GM18499 (cell line): Measurements from ENCODE around the gene LENG9.

Experiments used
- ATAC-seq: cut with Tn5 transposase; IDR thresholded peaks from one replicate; pipeline ENCODE4 v1.9.1; 2021; ENCODE audit warnings: moderate number of reproducible peaks; ENCODE audit not compliant: insufficient read depth, unreplicated experiment

The LENG9 gene

DNA sequence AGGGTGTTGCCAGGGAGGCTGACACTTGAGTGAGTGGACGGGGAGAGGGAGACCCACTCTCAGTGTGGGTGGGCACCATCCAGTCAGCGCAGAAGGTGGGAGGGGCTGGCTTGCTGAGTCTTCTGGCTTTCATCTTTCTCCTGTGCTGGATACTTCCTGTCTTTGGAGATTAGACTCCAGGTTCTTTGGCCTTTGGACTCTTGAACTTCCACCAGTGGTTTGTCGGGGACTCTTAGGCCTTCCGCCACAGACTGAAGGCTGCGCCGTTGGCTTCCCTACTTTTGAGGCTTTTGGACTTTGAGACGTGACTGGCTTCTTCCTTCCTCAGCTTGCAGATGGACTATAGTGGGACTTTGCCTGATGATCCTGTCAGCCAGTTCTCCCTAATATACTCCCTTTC, 18.8 kb downstream of the LENG9 start:
- ATAC-seq, result no peak

DNA sequence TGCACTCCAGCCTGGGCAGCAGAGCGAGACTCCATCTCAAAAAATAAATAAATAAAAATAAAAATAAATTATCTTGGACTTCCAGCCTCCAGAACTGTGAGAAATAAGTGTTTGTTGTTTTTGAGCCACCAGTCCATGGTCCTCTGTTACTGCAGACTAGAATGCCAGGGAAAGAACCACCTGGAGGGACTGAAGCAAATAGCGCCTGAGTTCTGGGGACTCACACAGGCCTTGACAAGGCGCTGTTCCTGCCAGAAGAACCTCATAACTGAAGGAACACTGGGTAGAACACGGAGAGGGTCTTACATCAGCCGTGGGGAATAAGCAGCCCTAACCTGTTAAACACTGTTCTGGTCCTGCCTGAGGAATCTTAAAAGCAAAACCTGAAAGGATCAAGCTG, 22.9 kb downstream of the LENG9 start:
- ATAC-seq, result no peak

DNA sequence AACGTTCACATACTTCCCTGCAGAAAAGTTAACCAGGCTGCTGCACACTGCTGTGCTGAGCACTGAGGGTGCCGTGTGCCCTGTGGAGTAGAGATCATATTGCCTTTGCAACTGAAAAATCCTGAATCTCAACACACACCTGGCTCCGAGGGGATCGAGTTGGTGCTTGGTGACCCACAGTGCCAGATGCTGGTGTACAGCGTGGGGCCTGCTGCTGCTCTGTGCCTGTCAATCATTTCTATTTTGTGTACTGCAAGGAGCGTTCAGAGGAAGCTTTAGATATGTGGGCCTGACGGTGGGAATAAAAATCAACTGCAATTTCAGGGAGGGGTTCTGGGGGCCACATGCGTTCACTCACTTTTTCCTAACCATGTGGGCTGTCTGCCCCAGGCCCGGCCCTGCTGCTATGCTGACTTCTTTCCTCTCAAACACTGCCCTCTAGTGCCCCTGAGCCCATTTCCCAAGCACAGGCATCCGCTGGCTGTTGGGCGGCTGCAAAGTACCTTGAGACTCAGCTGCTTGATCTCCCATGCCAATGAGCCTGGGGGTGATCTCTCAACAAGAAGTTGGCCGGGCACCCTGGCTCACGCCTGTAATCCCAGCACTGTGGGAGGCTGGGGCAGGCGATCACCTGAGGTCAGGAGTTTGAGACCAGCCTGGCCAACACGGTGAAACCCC, 24.3 kb downstream of the LENG9 start:
- ATAC-seq, result no peak

DNA sequence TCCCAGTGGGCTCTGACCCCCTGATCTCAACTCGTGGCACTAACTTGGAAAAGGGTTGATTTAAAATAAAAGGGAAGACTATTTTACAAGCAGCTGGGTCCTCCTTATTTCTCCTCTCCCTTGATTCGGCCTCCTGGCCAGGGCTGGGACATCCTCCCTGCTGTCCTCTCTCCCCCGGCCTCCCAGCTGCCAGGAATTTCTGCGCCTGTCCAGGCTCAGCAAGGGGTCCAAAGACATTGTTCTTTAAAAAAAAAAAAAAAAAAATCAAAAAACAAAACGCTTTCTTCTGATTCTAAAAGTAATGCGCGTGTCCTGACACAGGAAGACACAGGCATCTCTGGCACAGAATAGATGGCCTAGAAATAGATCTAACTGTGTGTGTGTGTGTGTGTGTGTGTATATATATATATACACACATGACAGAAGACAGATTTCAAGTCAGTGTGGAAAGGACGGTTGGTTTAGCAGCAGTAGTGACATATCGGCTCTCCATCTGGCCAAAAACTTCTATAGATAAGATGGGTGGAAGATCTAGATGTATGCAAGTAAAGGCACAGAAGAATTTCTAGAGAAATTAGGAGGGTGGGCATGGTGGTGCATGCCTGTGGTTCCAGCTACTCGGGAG, 26.8 kb downstream of the LENG9 start:
- no peak for ATAC-seq

DNA sequence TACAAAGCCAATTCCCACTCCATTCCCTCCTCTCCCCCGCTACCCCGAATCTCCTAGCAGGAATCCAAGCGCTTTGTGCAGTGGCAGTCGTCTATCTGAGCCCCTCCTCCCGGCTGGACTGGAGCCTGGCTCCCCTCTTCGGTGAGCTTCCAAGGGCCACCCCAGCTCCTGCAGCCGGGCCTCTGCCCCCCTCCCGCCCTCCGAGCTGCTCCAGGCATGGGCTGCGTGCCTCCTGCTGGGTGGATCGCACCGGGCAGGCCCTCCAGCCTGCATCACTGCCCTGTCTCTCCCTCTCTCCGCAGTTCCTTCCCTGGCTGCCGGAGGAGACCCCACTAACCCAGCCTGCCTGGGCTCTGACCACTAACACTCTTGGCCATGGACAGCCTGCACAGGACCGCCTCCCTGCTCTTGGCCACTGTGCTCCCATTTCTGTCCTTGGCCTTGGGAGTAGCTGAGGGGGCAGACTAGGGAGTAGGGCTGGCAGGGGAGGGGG, 27.5 kb downstream of the LENG9 start:
- ATAC-seq, result no peak

DNA sequence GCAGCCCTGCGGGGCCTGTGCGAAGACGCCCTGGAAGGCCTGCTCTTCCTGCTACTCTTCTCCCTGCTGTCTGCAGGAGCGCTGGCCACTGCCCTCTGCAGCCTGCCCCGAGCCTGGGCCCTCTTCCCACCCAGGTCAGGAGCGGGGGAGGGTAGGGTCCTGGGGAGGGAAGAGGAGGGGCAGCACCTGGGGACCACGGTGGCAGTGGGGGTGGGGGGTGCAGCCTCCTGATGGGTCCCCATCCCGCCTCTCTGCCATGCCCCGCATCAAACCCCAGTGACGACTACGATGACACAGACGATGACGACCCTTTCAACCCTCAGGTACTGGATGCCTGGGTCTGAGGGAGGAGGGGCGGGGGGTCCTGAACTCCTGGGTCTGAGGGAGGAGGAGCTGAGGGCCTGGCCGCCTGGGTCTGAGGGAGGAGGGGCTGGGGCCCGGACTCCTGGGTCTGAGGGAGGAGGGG, 28.0 kb downstream of the LENG9 start:
- no peak for ATAC-seq

DNA sequence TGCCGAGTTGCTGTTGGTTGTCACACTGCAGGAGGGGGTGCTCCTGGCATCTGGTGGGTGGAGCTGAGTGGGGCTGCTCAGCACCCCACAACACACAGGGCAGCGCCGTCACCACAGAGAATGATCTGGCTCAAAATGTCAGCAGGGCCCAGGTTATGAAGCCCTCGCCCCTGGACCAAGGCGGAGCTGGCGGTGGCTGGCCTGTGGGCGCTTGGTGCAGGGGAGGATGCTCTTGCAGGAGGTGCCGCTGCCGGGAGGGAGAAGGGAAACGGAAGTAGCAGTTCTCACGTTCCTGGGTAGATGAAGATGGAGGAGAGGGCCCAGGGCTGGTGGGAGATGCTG, 28.7 kb downstream of the LENG9 start:
- no peak for ATAC-seq

DNA sequence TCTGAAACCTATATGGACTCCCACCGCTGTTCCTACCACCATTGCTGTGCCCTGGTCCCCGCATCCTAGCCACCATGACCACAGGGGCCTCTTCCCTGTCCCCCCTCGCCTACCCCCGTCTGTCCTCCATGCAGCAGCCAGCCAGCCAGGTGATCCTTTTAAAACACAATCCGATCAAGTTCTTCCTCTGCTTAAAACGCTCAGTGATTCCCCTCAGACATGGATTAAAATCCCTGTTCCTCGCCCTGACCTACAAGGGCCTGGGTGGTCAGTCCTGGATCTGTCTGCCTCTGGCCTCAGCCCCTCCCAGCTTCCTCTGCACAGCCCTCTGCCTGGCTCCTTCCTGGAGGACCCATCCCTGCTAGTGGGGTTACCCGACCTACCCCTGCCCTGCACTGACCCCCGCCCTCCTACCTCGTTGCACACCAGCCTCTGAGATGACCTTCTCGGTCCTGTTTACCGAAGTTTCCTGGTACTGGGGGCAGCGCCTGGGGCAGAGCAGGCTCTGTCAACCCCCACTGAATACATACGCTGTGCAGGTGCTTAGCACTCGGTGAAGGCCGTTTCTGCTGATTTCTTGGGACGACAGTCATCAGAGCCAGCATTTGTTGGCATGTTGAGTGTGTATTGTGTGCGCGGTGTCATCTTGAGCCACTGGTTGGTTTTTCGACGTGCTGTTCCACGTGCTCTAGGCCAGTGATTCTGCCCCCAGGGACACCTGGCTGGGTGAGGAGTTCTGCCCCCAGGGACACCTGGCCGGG, 29.3 kb downstream of the LENG9 start:
- ATAC-seq, result no peak

DNA sequence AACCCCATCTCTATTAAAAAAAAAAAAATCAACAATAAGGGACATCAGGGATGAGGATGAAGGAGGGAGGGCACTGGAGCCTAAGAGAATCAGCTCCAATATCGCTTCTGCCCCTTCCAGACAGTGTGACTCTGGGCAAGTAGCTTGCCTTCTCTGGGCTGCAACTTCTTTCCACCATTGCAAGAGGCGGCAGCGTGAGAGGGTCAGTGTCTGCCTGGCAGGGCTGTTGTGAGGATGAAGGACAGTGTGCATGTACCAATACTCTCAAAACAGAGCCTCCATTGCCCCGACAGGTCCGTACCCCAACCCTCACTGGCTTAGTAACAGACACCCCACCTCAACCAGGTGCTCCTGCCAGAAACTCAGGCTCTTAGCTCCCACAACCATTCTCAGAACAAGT, 29.9 kb downstream of the LENG9 start:
- ATAC-seq, result no peak

DNA sequence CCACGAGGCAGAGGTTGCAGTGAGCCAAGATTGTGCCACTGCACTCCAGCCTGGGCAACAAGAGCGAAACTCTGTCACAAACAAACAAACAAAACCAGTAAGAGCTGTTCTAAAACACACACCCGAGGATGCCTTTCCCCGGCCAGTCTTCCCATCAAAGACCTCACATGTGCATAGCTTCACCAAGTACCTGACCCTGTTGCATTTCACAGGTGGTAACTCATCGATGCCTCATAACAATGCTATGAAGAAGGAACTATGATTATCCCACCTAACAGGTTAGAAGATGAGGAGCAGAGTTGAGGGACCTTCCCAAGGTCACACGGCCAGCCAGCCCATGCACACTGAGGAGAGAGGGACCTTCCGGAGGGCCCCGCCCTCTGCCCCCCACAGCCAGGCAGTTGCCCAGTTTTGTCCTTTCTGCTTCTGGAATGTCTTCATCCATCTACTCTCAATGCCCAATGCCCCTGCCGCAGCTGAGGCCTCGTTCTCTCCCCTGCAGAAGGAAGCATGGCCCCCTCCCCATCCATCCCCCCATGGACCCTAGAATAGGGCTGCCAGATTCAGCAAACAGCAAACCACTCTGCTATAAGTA, 31.3 kb downstream of the LENG9 start:
- ATAC-seq, result no peak

DNA sequence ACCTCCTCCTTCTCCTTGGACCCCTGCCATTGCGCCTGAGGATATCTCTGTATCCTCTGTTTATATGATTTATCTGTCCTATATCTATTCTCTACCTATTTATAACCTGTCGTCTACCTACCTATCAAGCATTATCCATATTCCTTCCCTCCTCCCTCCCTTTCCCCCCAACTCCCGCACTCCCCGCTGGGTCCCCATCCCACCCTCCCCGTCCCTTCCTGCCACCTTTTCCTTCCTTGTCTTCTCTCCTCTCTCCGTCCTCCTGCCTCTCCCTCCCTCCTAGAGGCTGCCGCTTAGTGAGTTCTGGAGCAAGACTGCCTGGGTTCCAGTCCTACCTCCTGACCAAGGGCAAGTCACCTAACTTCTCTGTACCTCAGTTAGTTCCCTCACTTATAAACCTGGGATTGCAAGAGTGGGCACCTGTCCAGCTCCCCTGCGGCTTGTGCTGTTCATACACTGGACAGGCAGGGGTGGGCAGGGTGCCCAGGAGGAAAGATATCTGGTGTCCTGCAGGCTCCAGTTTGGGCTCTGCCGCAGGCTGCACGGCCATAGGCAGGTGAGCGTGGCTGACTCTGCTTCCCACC, 32.2 kb downstream of the LENG9 start:
- ATAC-seq, result no peak

DNA sequence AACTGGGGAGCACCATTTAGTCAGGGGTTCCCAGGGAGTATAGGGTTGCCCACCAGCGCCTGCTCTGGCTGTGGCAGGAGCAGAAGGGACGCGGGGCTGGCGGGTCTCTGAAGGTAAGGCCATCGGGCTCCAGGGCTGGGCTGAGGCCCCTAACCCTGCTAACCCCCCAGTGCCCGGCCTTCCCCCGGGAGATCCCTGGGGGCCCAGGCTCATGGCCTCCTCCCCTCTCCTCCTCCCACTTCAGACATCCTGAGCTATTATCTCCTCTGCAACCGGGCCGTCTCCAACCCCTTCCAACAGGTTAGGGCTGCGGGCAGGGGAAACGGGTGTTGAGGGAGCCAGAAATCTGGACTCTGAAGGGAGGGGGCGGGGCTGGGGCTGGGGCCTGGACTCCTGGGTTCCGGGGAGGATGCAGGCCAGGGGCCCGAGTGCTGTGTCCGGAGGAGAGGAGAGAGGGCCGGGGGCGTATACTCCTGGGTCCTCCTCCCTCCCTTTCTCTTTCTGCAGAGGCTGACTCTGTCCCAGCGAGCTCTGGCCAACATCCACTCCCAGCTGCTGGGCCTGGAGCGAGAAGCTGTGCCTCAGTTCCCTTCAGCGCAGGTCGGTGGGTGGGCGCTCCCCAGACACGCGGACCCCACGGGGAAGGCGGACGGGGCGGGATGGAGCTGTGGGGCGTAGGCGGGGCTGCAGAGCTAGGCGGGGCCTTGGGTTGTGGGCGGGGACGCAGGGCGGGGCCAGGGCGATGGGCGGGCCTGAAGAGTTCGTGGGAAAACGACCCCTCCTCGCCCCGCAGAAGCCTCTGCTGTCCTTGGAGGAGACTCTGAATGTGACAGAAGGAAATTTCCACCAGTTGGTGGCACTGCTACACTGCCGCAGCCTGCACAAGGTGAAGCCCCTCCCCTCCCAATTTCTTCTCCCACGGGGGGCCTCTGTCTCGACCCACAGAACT, 33.0 kb downstream of the LENG9 start:
- ATAC-seq, result no peak

DNA sequence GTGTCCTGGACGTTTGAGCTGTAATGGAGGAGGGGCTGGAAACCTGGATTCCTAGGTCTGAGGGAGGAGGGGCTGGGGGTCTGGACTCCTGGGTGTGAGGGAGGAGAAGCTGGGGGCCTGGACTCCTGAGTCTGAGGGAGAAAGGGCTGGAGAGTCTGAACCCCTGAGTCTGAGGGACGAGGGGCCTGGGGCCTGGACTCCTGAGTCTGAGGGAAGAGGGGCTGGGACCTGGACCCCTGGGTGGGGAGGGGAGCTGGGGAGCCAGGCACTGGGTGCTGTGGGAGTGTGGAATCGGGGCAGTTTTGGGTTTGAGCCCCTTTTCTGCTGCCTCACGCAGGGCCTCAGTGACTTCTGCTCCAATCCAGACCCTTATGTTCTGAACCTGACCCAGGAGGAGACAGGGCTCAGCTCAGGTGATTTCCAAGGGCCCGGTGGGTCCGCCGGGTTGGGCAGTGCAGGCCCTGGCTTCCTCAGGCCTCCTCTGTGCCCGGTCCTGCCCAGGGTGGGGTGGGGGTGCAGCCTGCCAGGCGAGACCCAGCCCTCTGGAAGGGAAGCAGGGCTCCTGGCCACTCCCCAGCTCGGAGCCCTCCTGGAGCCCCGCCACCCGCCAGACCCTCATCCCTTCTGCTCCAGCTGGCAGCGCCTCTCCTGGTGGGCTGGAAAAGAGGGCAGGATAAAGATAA, 33.9 kb downstream of the LENG9 start:
- no peak for ATAC-seq

DNA sequence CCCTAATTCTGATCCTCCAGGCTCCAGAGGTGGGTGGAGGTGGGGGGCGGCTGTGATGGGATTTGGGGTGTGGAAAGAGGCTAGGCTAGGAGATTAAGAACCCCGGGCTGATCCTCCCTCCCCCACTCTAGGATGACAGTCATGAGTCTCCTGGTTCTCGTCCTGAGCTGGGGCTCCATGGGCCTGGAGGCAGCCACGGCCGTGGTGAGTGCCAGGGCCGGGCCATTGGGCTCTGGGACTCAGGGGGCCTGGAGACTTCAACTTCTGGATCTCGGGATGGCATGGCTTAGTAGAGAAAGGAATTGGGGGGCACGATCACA, 34.4 kb downstream of the LENG9 start:
- no peak for ATAC-seq

DNA sequence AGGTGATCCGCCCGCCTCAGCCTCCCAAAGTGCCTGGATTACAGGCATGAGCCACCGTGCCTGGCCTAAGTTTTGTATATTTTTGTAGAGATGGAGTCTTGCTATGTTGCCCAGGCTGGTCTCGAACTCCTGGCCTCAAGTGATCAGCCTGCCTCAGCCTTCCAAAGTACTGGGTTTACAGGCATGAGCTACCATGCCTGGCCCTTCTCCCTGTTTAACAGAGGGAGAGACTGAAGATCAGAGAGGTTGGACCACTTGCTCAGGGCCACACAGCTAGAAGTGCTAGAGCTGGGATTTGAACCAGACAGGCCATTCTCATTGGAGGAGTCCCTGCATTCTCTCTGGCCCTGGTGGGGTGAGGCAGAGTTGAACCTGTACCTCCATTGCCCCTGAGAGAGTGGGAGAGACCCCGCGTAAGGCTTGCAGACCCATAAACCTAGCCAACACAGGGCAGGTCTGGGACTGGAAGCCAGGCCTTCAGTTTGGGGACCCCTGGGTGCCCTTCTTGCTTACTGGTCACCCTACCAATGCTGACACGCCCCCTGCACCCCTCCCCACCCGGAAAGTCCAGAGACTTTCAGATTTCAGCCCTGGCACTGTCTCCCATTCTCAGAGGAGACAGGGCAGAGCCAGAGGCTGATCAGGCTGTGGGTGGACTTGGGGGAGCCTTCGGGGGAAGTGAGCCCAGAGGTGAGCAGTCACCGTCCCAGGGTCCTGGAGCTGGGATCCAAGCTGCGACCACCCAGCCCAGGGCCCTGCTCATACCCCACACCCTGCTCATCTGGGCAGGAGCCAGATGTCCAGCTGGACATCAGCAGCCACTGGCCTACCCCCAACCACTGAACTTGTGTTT, 35.0 kb downstream of the LENG9 start:
- no peak for ATAC-seq

DNA sequence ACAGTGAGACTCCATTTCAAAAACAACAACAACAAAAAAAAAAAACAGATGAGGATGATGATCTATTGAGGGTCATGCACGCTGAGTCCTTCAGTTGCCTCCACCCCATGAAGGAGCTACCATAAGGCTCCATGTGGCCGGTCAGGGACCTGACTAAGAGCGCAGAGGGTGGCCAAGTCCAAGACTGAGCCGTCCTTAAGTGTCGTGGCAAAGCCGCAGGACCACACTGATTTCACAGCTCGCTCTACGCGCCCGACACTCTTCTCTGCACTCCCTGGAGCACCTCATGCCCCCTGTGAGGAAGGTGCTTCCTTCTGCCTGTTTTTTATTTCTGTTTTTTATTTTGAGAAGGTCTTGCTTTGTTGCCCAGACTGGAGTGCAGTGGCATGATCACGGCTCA, 36.0 kb downstream of the LENG9 start:
- ATAC-seq, result no peak

DNA sequence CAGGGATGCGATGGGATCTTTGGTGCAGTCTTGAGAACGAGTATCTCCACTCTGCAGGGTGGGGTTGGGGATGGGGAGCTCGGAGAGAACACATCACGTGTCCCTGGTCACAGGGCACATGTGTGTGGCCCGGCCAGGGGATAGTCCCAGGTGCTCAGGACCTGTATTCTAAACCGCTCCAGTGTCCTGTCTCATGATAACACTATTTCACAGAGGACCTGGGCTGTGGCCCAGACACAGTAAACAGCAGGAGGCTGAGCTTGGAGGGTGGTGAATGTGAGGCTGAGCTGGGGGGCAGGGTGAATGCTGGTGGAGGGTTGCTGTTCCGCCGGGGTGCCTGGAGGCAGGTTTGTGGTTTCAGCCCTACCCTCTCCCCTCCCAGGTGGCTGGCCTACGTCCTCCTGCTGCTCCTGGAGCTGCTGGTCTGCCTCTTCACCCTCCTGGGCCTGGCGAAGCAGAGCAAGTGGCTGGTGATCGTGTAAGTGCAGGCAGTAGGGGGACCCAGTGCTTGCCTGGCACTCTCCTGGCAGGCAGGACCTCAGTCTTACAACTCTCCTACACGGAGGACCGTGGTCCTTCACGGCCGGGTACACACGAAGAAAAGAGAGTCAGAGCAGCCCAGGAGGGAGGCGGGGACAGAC, 37.2 kb downstream of the LENG9 start:
- no peak for ATAC-seq

DNA sequence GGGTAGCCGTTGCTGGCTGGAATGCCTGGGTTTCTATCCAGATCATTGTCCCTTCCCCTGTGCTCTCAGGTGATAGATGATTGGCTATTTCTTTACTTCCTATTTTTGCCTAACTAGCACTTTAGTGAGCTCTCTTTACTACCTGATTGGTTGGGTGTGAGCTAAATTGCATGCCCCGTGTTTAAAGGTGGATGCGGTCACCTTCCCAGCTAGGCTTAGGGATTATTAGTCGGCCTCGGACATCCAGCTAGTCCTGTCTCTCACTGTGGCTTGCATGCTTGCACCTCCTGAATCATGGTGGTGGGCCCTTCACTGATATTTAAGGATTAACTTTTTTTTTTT, 38.2 kb downstream of the LENG9 start:
- ATAC-seq, result no peak
